ENCODE measurements around the gene ADORA1.

GRCh38 chr1:203145321-203146041, 18.0 kb downstream of the ADORA1 start:
- TF ChIP-seq YY1 (IDR thresholded peaks at IDR 0.05; ENCODE audit: low read depth) = no peak
- TF ChIP-seq, protein P1, sequence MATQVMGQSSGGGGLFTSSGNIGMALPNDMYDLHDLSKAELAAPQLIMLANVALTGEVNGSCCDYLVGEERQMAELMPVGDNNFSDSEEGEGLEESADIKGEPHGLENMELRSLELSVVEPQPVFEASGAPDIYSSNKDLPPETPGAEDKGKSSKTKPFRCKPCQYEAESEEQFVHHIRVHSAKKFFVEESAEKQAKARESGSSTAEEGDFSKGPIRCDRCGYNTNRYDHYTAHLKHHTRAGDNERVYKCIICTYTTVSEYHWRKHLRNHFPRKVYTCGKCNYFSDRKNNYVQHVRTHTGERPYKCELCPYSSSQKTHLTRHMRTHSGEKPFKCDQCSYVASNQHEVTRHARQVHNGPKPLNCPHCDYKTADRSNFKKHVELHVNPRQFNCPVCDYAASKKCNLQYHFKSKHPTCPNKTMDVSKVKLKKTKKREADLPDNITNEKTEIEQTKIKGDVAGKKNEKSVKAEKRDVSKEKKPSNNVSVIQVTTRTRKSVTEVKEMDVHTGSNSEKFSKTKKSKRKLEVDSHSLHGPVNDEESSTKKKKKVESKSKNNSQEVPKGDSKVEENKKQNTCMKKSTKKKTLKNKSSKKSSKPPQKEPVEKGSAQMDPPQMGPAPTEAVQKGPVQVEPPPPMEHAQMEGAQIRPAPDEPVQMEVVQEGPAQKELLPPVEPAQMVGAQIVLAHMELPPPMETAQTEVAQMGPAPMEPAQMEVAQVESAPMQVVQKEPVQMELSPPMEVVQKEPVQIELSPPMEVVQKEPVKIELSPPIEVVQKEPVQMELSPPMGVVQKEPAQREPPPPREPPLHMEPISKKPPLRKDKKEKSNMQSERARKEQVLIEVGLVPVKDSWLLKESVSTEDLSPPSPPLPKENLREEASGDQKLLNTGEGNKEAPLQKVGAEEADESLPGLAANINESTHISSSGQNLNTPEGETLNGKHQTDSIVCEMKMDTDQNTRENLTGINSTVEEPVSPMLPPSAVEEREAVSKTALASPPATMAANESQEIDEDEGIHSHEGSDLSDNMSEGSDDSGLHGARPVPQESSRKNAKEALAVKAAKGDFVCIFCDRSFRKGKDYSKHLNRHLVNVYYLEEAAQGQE (IDR thresholded peaks at IDR 0.05; ENCODE audit: low read depth) = no peak
- no peak for TF ChIP-seq USF1 (IDR thresholded peaks at IDR 0.05)

Data from Ishikawa (cell line).